OCI-LY1 (cell line): Measurements from ENCODE around the gene AFF2.

ENCODE experiments used
- H2AFZ ChIP-seq: fragments of 200-600 bp; sonication (generic), shearing (Covaris generic); 2 replicates; pipeline ENCODE4 v1.6.0; 2014; ENCODE audit warnings: antibody characterized with exemption, mild to moderate bottlenecking, low read length
- H3F3A ChIP-seq: fragments of 200-600 bp; sonication (generic), shearing (Covaris generic); 2 replicates; pipeline ENCODE4 v1.6.0; 2014; ENCODE audit warnings: mild to moderate bottlenecking, antibody characterized with exemption, low read length, moderate library complexity; ENCODE audit not compliant: insufficient read depth
- H3K27ac ChIP-seq: fragments of 200-600 bp; sonication (generic); 2 replicates; pipeline ENCODE4 v1.5.1; 2014; ENCODE audit warnings: low read length, mixed run types, mild to moderate bottlenecking, low read depth; ENCODE audit not compliant: poor library complexity, severe bottlenecking
- H3K27me3 ChIP-seq: fragments of 200-600 bp; sonication (generic); 2 replicates; pipeline ENCODE4 v1.6.0; 2014; ENCODE audit warnings: antibody characterized with exemption, mild to moderate bottlenecking, low read length, moderate library complexity; ENCODE audit not compliant: insufficient read depth
- H3K36me3 ChIP-seq: fragments of 200-600 bp; sonication (generic); 2 replicates; pipeline ENCODE4 v1.6.1; 2014; ENCODE audit warnings: mild to moderate bottlenecking, antibody characterized with exemption, low read length, moderate library complexity, mixed read lengths; ENCODE audit not compliant: insufficient read depth
- H3K4me1 ChIP-seq: fragments of 200-600 bp; sonication (generic); 2 replicates; pipeline ENCODE4 v1.5.1; 2014; ENCODE audit warnings: mild to moderate bottlenecking, low read length, moderate library complexity; ENCODE audit not compliant: insufficient read depth, severe bottlenecking
- H3K4me2 ChIP-seq: fragments of 200-600 bp; sonication (generic), shearing (Covaris generic); 2 replicates; pipeline ENCODE4 v1.6.1; 2014; ENCODE audit warnings: low read length
- H3K4me3 ChIP-seq: fragments of 200-600 bp; sonication (generic); 2 replicates; pipeline ENCODE4 v1.5.1; 2014; ENCODE audit warnings: low read length, low read depth, mild to moderate bottlenecking, mixed read lengths; ENCODE audit not compliant: poor library complexity, severe bottlenecking
- H3K79me2 ChIP-seq: fragments of 200-600 bp; shearing (Covaris generic); 2 replicates; pipeline ENCODE4 v1.6.1; 2016; ENCODE audit warnings: mixed run types, low read length, mixed read lengths; ENCODE audit not compliant: insufficient read depth
- H3K9ac ChIP-seq: fragments of 200-600 bp; sonication (generic), shearing (Covaris generic); 2 replicates; pipeline ENCODE4 v1.6.1; 2014; ENCODE audit warnings: mild to moderate bottlenecking, low read length, mixed read lengths
- H3K9me2 ChIP-seq: fragments of 200-600 bp; sonication (generic), shearing (Covaris generic); 2 replicates; pipeline ENCODE4 v1.6.1; 2014; ENCODE audit warnings: low read depth, mild to moderate bottlenecking, low read length, mixed read lengths
- H3K9me3 ChIP-seq: fragments of 200-600 bp; shearing (Covaris generic); 2 replicates; pipeline ENCODE4 v1.6.1; 2014; ENCODE audit warnings: low read length, mixed read lengths
- H4K20me1 ChIP-seq: fragments of 200-600 bp; sonication (generic), shearing (Covaris generic); 2 replicates; pipeline ENCODE4 v1.6.0; 2016; ENCODE audit warnings: mild to moderate bottlenecking, low read length; ENCODE audit not compliant: insufficient read depth
- CTCF ChIP-seq: fragments of 200-600 bp; sonication (generic), shearing (Covaris generic); IDR thresholded peaks from 2 replicates; pipeline ENCODE4 v1.5.1; 2017; ENCODE audit warnings: mild to moderate bottlenecking, antibody characterized with exemption, low read length, moderate library complexity, mixed read lengths
- EZH2 ChIP-seq: fragments of 200-600 bp; sonication (generic), shearing (Covaris generic); IDR thresholded peaks from 2 replicates; pipeline ENCODE4 v1.8.0; 2017; ENCODE audit warnings: borderline replicate concordance, mixed run types, mild to moderate bottlenecking, antibody characterized with exemption, low read length, moderate library complexity, mixed read lengths

Gene AFF2

GRCh38 chrX:148823986-148824385 is 323.6 kb downstream of the AFF2 start:
- Histone ChIP-seq H2AFZ (no peak overlapping the region), H3K9me2 (no peaks in the 10 kb centered on the region), H3K4me1 (no peaks in the 10 kb centered on the region), H3K36me3 (no peaks in the 10 kb centered on the region), H3K27me3 (no peaks in the 10 kb centered on the region), H3K4me3 (no peak overlapping the region), H4K20me1 (no peaks in the 10 kb centered on the region), H3K79me2 (no peaks in the 10 kb centered on the region), H3K9me3 (no peaks in the 10 kb centered on the region), H3K27ac (no peak overlapping the region), H3K4me2 (no peak overlapping the region), H3K9ac (no peak overlapping the region), H3F3A (no peaks in the 10 kb centered on the region)
- no peak for TF ChIP-seq CTCF
- no peak for TF ChIP-seq EZH2

GRCh38 chrX:148825696-148826095 is 325.3 kb downstream of the AFF2 start:
- H3F3A ChIP-seq, result no peaks in the 10 kb centered on the region
- H4K20me1 ChIP-seq, result no peaks in the 10 kb centered on the region
- H3K36me3 ChIP-seq, result no peaks in the 10 kb centered on the region
- no peaks in the 10 kb centered on the region for H3K9me2 ChIP-seq
- no peak overlapping the region for H3K4me2 ChIP-seq
- no peaks in the 10 kb centered on the region for H3K27me3 ChIP-seq
- H3K4me1 ChIP-seq, result no peaks in the 10 kb centered on the region
- H3K9me3 ChIP-seq, result no peaks in the 10 kb centered on the region
- H3K27ac ChIP-seq, result no peak overlapping the region
- TF ChIP-seq EZH2 (no peak), CTCF (no peak)
- no peaks in the 10 kb centered on the region for H3K79me2 ChIP-seq
- no peak overlapping the region for H3K9ac ChIP-seq
- H2AFZ ChIP-seq, result no peak overlapping the region
- no peak overlapping the region for H3K4me3 ChIP-seq

GRCh38 chrX:148836741-148837140 is 336.3 kb downstream of the AFF2 start:
- TF ChIP-seq EZH2 (no peak), CTCF (no peak)
- Histone ChIP-seq H3K4me3 (no peak overlapping the region), H3K36me3 (no peaks in the 10 kb centered on the region), H2AFZ (no peak overlapping the region), H3F3A (no peaks in the 10 kb centered on the region), H3K79me2 (no peaks in the 10 kb centered on the region), H3K4me1 (no peaks in the 10 kb centered on the region), H3K9me3 (no peaks in the 10 kb centered on the region), H3K4me2 (no peak overlapping the region), H4K20me1 (no peaks in the 10 kb centered on the region), H3K27ac (no peak overlapping the region), H3K9me2 (no peaks in the 10 kb centered on the region), H3K27me3 (no peaks in the 10 kb centered on the region), H3K9ac (no peak overlapping the region)
